PC-3 (cell line): Measurements from ENCODE around the gene MEX3A.

Experiments used
- EZH2 ChIP-seq: fragments of 300-600 bp; sonication (generic); IDR thresholded peaks from one replicate; pipeline ENCODE4 v1.6.1; 2017; ENCODE audit warnings: antibody characterized with exemption, mild to moderate bottlenecking, low read length; ENCODE audit not compliant: unreplicated experiment
- EZH2phosphoT487 ChIP-seq: fragments of 300-600 bp; sonication (generic); IDR thresholded peaks from 2 replicates; pipeline ENCODE4 v1.6.1; 2018; ENCODE audit warnings: mild to moderate bottlenecking, antibody characterized with exemption, low read length, borderline replicate concordance
- TF ChIP-seq, protein P1 (sequence below): fragments of 300-600 bp; sonication (generic); conservative IDR thresholded peaks from 2 replicates; pipeline ENCODE4 v1.5.1; 2017; ENCODE audit warnings: antibody characterized with exemption, low read depth, mild to moderate bottlenecking, low read length

DNA sequence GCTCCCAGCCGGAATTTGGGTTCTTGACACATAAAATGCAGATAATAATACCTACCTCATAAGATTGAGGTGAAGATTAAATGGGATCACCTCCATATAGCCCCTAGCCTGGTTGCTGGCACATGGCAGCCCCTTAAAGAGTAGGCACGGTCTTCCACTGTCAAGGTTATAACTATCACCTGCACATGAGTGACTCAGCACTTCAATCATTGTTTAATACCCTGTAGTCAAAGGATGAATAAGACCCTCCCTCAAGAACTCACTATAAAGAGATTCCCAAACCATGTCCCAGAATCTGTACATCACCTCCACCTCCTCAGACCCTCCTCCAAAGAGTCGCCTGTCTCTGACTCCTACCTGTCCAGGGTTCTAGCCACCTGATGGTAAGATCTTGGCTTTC is 25.8 kb upstream of the MEX3A start:
- TF ChIP-seq EZH2 (no peak), EZH2phosphoT487 (no peak)
- TF ChIP-seq, protein P1, sequence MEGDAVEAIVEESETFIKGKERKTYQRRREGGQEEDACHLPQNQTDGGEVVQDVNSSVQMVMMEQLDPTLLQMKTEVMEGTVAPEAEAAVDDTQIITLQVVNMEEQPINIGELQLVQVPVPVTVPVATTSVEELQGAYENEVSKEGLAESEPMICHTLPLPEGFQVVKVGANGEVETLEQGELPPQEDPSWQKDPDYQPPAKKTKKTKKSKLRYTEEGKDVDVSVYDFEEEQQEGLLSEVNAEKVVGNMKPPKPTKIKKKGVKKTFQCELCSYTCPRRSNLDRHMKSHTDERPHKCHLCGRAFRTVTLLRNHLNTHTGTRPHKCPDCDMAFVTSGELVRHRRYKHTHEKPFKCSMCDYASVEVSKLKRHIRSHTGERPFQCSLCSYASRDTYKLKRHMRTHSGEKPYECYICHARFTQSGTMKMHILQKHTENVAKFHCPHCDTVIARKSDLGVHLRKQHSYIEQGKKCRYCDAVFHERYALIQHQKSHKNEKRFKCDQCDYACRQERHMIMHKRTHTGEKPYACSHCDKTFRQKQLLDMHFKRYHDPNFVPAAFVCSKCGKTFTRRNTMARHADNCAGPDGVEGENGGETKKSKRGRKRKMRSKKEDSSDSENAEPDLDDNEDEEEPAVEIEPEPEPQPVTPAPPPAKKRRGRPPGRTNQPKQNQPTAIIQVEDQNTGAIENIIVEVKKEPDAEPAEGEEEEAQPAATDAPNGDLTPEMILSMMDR, result no peak
